NCI-H2029 treated with DMSO at 0.1 percent for 48 hours (cell line): ENCODE measurements around the gene PDIK1L.
A peak's percentile ranks its signal among the peaks of the same experiment; 100 is the strongest.

Source experiments
- DNase-seq: peaks from one replicate; lab custom pipeline; 2025; lab: John Stamatoyannopoulos, UW

Gene PDIK1L

DNA sequence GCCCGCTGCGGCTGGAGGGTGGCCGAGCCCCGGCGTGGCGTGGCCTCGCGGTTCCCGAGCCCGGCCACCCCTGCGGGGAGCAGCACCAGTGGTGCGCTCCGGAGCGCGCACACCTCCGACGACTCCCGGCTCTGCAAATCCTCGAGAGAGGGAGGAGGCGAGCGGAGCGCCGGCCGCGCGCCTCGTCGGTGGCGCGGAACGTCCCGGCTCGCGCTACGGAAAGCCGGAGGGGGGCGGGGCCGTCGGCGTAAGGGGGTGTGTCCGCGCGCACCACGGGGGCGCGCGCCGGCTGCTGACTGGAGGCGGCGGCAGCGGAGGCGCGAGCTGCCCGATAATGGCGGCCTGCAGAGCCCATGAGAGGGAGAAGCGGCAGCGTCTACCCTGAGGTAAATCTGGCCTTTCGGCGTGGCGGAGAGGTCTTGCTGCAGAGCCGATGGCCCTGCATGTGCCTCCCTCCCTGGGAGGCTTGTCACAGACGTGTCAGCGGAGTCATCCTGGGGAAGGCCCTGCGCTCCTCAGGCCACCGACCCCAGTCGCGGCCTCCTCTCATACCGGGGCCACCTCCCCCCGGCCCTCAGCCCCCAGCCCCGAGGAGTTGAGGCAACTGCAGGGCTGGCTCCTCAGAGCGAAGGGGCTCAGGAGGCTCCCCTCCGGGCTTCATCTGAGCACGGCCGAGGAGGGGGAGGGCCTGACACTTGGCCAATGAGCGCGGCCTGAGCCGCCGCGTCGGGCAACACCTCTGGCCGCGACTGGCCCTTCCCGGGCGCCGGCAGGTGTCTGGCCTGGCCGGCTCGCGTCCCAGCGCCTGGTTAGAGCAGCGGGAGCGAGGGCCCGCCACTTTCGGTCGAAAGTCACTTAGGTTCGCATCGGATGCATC is at the start of gene PDIK1L:
PDIK1L (plus strand) TSS at position 295 of the 877 bp plus-strand sequence. CDS start 2,485 bp downstream, outside the sequence.
- peak; percentile 71 for DNase-seq

DNA sequence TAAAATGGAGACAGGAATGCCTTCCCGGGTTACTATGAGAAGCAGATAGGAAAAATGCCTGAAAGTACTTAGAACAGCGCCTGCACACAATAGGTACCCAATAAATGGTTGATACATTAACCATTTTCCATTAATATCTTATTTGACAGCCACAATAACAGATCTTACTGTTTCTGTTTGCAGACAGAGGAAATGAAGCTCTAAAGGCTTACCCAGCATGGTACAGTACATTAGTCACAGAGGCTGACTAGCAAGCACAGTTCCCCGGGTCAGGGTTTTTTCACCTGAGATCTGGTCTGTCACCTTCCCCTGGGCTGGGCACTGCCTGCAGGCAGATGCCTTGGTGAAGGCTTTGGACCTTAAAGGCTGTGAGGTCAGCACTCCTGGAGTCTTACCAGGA is 47.1 kb upstream of the PDIK1L start:
- DNase-seq: no peak

DNA sequence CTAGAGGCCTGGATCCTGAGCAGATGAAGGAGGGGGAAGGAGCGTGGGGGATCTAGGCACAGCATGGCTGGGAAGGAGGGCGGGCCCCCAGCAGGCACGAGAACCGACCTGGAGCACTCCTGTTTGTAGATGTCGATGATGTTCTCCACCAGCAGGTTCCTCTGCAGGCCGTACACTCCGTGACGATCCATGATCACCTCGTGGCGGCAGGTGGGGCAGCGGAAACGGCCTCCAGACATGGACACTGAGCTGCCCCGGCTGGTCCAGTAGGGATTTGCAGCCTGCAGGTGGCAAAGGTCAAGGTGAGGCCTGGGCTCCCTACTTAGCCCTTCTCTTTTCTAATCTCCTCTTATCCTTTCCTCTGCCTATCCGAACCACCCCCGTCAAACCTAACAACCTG is 45.5 kb upstream of the PDIK1L start:
- DNase-seq: no peak

DNA sequence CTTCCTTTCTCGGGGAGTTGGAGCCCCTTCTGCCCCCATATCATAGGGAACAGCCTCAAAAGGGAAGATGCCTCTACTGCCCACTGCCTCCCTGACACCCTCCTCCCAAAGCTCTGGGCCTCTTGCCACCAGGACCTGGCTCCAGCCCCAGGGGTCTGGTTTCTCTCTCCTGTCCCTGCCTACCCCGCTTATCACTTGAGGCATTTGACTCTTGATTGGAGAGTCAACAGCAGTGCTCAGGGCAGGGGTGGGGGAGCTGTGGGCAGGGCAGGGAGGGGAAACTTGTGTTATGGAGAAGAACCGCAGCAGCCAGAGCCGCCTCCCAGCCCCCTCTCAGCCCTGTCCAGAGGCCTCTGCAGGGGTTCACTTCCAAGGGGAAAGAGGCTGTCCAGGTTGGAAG is 44.8 kb upstream of the PDIK1L start:
- no peak for DNase-seq

DNA sequence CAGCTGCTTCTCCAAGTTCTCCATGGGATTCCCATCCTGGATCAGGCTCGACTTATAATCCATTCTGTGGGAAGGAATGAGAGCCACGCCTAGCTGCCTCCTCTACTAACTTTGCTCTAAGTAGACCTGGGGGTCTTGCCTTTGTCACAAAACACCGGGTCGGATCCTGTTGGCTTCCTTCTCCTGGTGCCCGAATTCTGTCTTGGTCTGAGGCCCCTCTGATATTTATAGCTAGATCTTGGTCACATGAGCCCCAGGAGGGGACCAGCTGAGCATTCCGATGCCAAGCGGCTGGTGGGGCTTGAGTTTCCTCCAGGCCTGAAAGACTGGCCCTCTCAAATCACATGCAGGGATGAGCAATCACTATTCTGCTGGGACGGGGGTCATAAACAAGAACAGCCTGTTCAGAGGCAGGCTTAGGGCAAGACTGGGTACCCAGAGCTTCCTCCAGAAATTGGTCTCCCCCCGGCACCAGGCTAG is 44.2 kb upstream of the PDIK1L start, which contains the start of gene TRIM63:
TRIM63 (minus strand) TSS at position 199 of the 480 bp plus-strand sequence; CDS start at position 63, 136 bp downstream.
- DNase-seq: no peak

DNA sequence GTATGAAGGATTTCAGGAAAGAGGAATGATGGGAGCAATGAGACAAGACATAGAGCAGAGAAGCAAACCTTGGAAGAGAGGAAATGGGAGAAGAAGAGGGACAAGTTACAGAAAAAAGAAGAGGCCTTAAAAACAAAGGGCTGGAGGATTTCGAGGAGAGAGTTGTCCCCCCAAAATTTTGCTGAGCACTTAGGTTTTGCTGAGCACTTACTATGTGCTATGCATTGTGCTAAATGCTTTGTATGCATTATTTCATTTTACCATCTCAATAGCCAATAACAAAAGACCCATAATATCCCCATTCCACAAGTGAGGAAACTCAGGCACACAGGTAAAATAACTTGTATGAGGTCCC is 41.7 kb upstream of the PDIK1L start:
- no peak for DNase-seq

DNA sequence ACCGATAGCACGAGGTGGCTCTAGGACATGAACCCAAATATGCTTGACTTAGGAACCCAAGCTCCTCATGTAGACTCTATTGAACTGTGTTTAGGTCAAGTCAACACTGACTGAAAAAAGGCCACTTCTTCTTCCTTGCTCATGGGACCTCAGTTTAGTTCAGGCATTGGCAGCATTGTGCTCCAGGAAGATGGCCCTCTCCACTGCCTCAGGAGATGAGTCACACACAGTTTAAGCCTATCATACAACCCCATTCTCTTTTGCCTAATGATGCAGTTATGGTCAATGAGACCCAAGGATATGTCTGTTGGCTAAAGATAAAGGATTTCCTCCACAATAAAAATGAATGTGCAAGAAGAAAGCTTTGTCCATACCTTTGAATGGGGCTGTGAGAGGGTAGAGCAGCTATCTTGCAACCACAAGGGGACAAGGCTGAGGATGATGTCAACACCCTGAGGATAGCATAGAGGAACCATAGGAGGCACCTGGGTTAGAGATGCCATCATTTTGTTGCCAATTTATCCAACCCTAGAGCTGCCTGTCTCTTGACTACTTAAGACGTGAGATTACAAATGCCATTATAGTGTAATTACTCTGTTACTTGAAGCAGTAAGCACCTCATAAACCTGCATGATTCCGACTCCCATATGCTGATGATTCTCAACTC is 41.2 kb upstream of the PDIK1L start:
- DNase-seq: no peak

DNA sequence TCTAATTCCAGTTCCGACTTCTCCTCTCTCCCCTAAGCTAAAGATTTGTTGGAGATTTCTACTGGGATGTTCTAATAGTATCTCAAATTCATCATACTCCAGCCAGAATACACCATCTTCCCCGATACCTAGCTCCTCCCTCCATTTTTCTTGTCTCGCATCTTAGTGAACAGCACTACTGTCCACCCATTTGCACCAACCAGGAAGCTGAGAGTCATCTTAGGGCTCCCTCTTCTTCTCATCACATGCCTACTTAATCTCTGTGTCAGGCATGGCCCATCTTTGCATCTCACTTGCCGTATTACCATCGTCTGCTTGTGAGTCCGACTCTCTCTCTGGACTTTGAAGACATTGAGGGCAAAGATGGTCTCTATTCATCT is 40.7 kb upstream of the PDIK1L start:
- no peak for DNase-seq

DNA sequence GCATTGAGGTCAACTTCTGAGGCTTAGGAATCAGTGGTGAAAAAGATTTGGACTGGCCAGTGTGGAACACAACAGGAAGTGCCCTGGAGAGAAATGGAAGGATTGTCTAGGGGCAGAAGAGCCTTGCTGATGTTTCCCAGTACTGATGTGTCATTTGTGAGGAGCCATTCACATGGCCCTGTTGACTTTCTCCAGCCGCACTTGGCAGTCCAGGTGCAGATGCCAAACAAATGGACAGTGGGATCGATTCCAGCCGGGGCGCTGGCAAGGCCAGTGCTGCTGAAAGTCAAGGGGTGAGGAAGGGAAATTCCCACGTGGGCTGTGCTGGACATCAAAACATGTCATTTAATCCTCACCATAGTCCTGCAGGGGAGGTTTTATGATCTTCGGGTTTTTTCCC is 39.3 kb upstream of the PDIK1L start:
- no peak for DNase-seq

DNA sequence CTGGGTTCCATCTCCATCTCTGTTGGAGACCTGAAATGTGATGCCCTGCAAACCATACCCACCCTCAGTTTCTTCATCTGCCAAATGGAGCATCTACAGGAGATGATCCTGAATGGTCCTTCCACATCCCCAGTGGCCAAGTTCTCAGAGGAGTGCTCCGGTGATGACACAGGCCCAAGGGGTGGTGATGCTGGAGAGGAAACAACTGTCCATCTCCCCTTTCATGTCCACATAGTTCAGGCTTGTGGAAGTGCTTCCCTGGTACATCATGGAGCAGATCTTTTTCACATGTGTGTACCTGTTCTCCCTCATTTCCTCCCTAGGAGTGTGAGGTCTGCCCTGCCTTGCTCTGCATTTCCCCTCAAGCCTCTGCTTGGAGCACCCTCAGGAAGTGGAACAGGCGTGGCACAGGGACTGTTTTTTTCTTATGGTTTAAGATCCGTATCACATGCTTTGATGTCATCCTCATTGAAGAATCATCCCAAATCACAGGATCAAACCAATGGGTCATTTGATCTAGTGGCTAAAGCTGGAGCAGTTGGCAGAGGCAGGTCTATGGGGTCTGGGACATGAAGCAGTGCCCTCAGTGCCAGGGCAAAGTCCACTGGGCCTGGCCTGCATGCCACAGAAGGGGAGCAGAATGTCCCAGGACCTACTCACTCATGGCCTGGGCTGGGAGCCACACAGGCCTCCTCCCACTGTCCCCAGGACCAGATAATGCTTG is 36.0 kb upstream of the PDIK1L start:
- DNase-seq: no peak

DNA sequence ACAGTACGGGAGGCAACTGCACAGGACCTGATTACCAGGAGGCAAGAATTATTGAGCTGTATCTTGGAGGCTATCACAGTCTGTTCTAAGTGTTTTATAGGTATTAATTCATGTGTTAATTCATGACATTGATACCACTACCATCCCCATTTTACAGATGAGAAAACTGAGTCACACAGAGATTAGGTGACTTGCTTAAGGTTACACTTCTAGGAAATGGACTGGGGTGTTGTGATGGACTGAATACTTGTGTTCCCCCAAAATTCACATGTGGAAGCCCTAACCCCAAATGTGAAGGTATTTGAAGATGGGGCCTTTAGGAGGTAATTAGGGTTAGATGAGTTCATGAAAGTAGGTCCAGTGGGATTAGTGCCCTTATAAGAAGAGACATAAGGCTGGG is 34.1 kb upstream of the PDIK1L start:
- DNase-seq: no peak

DNA sequence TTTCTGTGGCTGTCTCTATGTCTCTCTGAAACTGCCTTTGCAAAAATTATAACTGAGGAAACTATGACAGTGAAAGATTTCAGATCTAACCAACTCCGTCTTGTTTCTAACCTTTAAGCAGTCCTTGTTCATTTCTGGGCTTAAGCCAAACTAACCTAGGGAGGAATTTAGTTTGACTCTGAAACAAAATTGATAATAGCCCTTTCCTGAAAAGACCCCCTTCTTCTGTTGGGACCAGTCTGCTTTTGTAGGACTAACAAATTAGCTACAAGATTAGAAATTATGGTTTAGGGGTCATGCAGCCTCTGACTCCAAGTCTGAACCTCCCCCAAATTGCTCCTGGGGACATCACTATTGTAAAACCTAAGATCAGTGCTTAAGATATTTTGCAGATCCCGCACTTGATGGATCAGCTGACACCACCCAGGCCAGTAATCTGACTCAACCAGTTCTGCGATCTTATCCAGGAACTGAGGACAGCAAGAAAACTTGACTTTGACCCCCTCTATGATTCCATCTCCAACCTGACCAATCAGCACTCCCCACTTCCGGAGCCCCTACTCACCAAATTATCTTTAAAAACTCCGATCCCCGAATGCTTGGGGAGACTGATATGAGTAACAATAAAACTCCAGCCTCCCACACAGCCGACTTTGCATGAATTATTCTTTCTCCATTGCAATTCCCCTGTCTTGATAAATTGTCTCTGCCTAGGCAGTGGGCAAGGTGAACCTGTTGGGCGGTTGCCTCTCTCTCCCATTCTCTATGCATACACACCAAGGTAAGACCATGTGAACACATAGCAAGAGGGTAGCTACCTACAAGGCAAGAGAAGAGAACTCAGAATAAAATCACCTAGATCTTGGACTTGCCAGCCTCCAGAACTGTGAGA is 33.1 kb upstream of the PDIK1L start:
- DNase-seq: no peak

DNA sequence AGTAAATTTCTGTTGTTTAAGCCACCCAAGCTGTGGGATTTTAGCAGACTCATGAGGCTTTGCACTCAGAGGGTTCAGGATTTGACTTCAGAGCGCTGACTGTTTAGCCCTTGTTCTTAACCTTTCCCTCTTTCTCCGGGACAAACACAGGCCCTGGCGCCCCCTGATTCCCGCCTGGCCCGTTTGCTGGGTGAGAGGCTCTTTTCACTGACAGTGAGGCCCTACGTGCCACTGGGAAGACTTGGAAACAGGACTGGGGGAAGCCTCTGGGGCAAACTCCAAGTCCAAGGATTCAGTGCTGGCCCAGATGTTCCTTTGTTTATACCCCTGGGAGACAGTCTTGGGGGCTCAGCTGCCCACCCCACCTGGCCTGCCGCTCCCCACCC is 32.5 kb upstream of the PDIK1L start:
- DNase-seq: no peak

DNA sequence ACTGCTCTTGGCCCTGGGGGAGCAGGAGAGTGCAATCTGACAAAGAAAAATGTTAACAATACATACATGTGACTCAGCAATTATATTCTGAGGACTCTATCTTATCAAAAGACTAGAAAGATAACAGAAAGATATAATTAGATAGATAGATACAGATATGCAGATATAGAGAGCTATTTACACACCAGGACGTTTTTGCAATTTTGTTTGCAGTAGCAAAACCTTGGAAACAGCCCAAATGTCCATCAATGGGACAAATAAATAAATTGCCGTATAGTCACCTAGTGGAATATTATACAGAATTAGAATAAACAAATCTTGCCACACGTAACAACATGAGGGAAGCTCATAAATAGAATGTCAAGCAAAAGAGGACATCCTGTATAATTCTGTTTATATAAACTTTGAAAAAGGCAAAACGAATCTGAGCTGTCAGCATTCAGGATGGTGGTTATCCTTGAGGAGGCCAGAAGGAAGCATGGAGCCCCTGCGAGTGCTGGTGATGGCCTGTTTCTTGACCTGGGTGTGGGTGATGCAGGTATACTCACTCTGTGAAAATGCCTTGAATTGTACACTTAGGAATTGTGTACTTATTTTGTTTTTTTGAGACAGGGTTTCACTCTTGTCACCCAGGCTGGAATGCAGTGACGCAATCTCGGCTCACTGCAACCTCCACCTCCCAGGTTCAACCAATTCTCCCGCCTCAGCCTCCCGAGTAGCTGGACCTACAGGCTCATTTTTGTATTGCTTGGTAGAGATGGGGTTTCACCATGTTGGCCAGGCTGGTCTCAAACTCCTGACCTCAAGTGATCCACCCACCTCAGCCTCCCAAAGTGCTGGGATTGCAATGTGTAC is 31.4 kb upstream of the PDIK1L start:
- DNase-seq: no peak

DNA sequence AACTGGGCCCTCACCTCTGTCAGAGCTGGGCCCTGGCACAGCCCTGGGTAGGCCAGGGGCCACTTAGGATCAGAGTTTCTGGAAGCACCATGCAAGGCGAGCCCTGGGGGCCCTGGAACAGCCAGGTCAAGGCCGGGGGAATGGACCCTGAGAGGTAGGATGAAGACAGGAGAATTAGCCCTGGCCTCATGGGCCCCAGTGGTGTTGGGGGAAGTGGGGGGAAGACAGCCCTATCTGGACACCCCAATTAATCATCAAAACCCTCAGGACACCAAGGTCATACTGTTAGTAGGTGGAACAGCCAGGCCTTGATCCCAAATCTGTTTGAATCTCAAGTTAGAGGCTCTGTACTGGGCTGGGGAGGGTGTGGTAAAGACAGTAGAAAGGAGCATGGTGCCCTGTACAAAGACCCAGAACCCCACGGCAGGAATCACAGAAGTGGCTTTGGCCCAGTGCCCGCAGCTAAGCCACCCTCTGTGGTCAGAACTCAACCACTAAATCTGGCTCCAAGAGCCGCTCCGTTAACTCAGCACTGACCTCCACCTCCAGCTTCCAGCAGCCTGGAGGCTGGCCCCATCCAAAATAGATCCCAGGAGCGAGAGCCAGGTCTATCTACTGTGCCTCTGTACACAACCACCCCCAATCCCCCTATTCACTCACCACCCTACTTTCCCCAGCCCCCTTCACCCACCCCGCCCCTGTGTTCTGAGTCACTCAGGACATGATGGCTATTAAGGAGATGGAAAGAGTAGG is 30.2 kb upstream of the PDIK1L start:
- no peak for DNase-seq

DNA sequence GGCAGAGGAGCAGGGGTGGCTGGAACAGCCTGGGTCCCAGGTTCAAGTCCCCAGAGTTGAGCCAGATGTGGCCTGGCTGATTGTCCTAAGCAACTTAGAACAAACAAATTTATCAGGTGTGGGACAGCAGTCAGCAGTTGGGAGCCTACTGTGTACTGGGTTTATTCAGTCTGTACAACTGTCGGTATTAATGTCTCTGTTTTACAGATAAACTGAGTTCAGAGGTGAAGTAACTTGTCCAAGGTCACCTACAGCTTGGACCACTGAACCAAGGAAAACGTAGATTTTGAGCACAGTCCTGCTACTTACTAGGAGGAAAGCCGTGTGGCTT is 29.6 kb upstream of the PDIK1L start:
- no peak for DNase-seq

DNA sequence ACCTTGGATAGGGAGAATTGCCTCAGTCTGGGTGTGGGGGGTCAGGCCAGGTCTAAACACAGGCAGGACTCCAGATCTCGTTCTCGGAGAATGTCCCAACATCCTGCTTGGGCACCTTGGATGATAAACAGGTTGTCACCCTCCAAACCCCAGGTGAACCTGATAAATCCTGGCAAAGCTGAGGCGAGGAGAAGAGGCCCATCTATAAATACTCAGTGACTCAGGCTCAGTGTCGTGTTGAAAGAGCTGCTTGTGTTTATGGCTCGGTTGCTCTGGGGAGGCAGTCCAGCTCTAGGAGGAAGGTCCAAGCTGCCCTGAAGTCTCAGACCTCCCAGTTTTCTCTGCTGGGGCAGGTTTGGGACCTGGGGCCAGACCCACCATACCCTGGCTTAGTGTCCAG is 28.4 kb upstream of the PDIK1L start:
- no peak for DNase-seq

DNA sequence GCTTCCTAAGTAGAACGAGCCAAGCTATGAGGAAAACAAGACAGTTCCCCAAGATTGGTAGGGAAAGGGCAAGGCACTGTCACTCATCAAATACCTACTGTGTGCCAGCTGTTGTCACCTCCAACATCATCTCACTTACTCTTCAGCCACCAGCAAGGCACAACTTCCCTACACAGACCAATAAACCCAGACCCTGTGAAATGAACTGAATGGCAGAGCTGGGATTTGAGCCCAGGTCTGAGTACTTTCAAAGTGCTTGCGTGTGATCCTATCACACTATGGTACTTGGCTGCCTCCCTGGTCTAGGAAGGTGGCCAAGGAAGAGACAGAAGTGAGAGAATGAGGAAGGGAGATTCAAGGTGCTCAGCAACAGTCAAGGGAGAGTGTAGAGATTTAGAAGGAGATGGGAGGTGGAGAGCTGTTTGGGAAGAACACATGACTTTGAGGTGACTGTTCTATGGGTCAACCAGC is 27.5 kb upstream of the PDIK1L start:
- DNase-seq: no peak

DNA sequence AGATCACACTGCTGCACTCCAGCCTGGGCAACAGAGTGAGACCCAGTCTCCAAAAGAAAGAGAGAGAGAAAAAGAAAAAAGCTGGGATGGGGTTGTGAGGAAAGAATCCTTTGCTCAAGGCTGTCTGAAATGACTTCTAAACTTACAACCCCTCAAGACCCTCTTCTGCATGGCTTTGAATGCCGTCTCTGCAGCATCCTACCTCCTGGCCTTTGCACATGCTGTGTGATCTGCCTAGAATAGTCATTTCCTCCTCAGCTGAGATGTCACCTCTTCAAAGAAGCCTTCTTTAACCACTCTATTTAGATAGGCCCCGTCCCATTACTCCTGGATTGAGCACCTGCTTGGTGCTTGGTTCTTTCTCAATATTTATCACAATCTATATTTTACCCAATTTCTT is 26.8 kb upstream of the PDIK1L start:
- no peak for DNase-seq

DNA sequence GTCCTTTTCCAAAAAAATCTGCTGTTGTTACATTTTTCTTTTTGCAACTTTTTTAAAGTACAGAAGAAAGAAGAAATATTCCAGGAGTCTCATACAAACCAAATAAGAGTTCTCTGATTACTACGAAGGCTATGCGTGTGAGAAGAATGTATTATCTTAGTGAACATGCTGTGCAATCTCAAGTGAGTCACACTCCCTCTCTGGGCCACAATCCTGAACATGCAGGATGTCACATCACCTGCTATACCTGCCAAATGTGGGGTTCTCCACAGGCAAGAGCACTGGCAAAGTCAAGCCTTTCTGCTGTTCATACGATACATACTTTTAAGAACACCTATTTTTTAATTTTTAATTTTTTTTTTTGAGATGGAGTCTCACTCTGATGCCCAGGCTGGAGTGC is 22.5 kb upstream of the PDIK1L start:
- DNase-seq: no peak
